GM12878 (cell line): ENCODE results near the gene PLA2G4A.

Experiments used
- CEBPB ChIP-seq, 2 experiments: fragments of 150-350 bp in 1 of 2; IDR thresholded peaks; 2 replicates each; pipeline ENCODE4 v1.6.1; 2012 to 2014; ENCODE audit warnings: low read depth in 2 of 2, low read length in 2 of 2, borderline replicate concordance in 1 of 2, inconsistent platforms in 1 of 2
- ESRRA ChIP-seq: IDR thresholded peaks from 2 replicates; pipeline ENCODE4 v1.6.1; 2012; ENCODE audit warnings: mild to moderate bottlenecking, low read length, improper control_type of control experiment
- FOS ChIP-seq: IDR thresholded peaks from 3 replicates; pipeline ENCODE4 v1.6.1; 2011; ENCODE audit warnings: borderline replicate concordance; ENCODE audit not compliant: insufficient read length; ENCODE audit errors: extremely low read depth
- HDGF ChIP-seq: fragments of 450-650 bp; IDR thresholded peaks from 2 replicates; pipeline ENCODE4 v1.6.1; 2016; ENCODE audit warnings: antibody characterized with exemption
- MXI1 ChIP-seq: fragments of 150-350 bp; IDR thresholded peaks from 2 replicates; pipeline ENCODE4 v1.6.1; 2011; ENCODE audit warnings: low read depth, mild to moderate bottlenecking, inconsistent platforms, low read length, improper control_type of control experiment
- POLR2AphosphoS2 ChIP-seq: IDR thresholded peaks from 2 replicates; pipeline ENCODE4 v1.6.1; 2011; ENCODE audit warnings: low read depth, mild to moderate bottlenecking, low read length, improper control_type of control experiment, moderate library complexity
- RCOR1 ChIP-seq: conservative IDR thresholded peaks from 2 replicates; pipeline ENCODE4 v1.6.1; 2012; ENCODE audit warnings: low read depth, low read length, improper control_type of control experiment
- RFX5 ChIP-seq: IDR thresholded peaks from 2 replicates; pipeline ENCODE4 v1.6.1; 2011; ENCODE audit warnings: low read depth, low read length, improper control_type of control experiment
- SIN3A ChIP-seq: IDR thresholded peaks from 2 replicates; pipeline ENCODE4 v1.6.1; 2012; ENCODE audit warnings: low read depth, low read length, improper control_type of control experiment
- TAF1 ChIP-seq: IDR thresholded peaks from 2 replicates; pipeline ENCODE4 v1.6.1; 2011; ENCODE audit warnings: mild to moderate bottlenecking, low read depth, low read length, borderline replicate concordance
- YY1 ChIP-seq: IDR thresholded peaks from 2 replicates; pipeline ENCODE4 v1.6.1; 2011; ENCODE audit warnings: low read depth, mild to moderate bottlenecking, low read length
- ZNF274 ChIP-seq: IDR thresholded peaks from one replicate; pipeline ENCODE4 v1.8.0; 2011; ENCODE audit not compliant: insufficient read length, insufficient read depth
- TF ChIP-seq, protein P1 (sequence below), 3 experiments: IDR thresholded peaks in 2 of 3; conservative IDR thresholded peaks in 1 of 3; 2 replicates each; pipeline ENCODE4 v1.5.1; 2011; ENCODE audit warnings: low read depth in 3 of 3, low read length in 3 of 3, mild to moderate bottlenecking in 3 of 3, control low read depth in 2 of 3, moderate library complexity in 2 of 3, inconsistent platforms in 1 of 3, mixed read lengths in 1 of 3; ENCODE audit not compliant: control insufficient read depth in 2 of 3, insufficient read depth in 1 of 3; ENCODE audit errors: extremely low read depth in 1 of 3
- TF ChIP-seq, protein P2 (sequence below): fragments of 450-650 bp; IDR thresholded peaks from 2 replicates; pipeline ENCODE4 v1.6.1; 2016; ENCODE audit warnings: mild to moderate bottlenecking

DNA sequence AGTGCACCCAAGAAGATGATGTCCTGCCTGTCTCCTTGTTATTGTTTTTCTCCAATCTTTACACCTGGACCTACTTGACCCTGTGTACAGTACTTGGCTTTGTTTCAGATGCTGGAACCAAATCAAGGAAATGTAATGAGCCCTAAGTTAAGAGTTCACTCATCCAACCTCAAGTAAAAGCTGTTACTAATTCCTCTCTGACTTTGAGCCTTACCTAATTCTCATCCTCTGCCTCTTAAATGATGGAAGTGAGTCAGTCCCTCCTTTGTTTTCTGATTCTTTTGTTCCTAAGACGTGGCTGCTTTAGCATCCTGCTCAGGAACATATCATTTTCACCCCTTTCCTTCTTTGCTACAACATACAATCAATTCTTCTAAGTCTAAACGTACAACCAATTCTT lies 15.3 kb upstream of the PLA2G4A start:
- TF ChIP-seq CEBPB (IDR thresholded peaks at IDR 0.05; ENCODE audit: borderline replicate concordance in 1 of 2, low read depth in 2 of 2, low read length in 2 of 2) (no peak), POLR2AphosphoS2 (no peak), FOS (no peak), RFX5 (no peak), HDGF (no peak), TAF1 (no peak), MXI1 (no peak), RCOR1 (no peak), ZNF274 (no peak), ESRRA (no peak), SIN3A (no peak), YY1 (no peak)
- TF ChIP-seq, protein P1, sequence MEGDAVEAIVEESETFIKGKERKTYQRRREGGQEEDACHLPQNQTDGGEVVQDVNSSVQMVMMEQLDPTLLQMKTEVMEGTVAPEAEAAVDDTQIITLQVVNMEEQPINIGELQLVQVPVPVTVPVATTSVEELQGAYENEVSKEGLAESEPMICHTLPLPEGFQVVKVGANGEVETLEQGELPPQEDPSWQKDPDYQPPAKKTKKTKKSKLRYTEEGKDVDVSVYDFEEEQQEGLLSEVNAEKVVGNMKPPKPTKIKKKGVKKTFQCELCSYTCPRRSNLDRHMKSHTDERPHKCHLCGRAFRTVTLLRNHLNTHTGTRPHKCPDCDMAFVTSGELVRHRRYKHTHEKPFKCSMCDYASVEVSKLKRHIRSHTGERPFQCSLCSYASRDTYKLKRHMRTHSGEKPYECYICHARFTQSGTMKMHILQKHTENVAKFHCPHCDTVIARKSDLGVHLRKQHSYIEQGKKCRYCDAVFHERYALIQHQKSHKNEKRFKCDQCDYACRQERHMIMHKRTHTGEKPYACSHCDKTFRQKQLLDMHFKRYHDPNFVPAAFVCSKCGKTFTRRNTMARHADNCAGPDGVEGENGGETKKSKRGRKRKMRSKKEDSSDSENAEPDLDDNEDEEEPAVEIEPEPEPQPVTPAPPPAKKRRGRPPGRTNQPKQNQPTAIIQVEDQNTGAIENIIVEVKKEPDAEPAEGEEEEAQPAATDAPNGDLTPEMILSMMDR (IDR thresholded peaks at IDR 0.05 in 2 of 3, conservative IDR thresholded peaks at IDR 0.05 in 1 of 3; ENCODE audit: control insufficient read depth in 2 of 3, extremely low read depth in 1 of 3, insufficient read depth in 1 of 3, low read depth in 3 of 3, low read length in 3 of 3): no peak
- TF ChIP-seq, protein P2, sequence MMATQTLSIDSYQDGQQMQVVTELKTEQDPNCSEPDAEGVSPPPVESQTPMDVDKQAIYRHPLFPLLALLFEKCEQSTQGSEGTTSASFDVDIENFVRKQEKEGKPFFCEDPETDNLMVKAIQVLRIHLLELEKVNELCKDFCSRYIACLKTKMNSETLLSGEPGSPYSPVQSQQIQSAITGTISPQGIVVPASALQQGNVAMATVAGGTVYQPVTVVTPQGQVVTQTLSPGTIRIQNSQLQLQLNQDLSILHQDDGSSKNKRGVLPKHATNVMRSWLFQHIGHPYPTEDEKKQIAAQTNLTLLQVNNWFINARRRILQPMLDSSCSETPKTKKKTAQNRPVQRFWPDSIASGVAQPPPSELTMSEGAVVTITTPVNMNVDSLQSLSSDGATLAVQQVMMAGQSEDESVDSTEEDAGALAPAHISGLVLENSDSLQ: no peak
